Pancreas (tissue), 10 donors: ENCODE data around the gene DTNBP1. TPM values are rescaled to one million over a fixed set of nuclear protein-coding genes. Genes with fewer than 3 reads are reported as not detected.

Source experiments
- ATAC-seq, 4 donors: fragments of 200-7000 bp; cut with Tn5 transposase; one replicate each; pipeline versions ENCODE4 v1.8.0 to v1.9.1; 2020; ENCODE audit warnings: mild to moderate bottlenecking in 4 of 4, moderate library complexity in 4 of 4
- DNase-seq, 6 donors: peaks; one replicate each; pipeline ENCODE4 v3.0.0-alpha.2; 2020
- FAIRE-seq: peaks from 2 replicates; lab custom pipeline; 2012; peaks lifted over from hg19 to GRCh38; lab: Jason Lieb, UNC
- H3K27ac ChIP-seq, 4 donors: fragments of 200-600 bp; sonication (generic); 1 replicate in 3 of 4; 2 replicates in 1 of 4; pipeline versions ENCODE4 v1.5.0 to v1.8.0; 2020
- H3K27me3 ChIP-seq, 4 donors: fragments of 200-600 bp; one replicate each; pipeline ENCODE4 v1.8.0; 2021
- H3K36me3 ChIP-seq, 3 donors: fragments of 200-600 bp; sonication (generic) in 1 of 3; one replicate each; pipeline versions ENCODE4 v1.5.0 to v1.8.0; 2020 to 2021
- H3K4me1 ChIP-seq, 3 donors: fragments of 200-600 bp; one replicate each; pipeline ENCODE4 v1.8.0; 2021
- H3K4me3 ChIP-seq, 4 donors: fragments of 200-600 bp; sonication (generic) in 2 of 4; one replicate each; pipeline versions ENCODE4 v1.5.0 to v1.8.0; 2020 to 2021
- H3K9me3 ChIP-seq, 4 donors: fragments of 200-600 bp; one replicate each; pipeline ENCODE4 v1.8.0; 2021
- WGBS, 2 donors: extraction: QIAGEN DNeasy Blood & Tissue Kit; methylation state at CpG; one replicate each; pipeline ENCODE4 v1.1.7; 2013; 5-methylcytosine and 5-hydroxymethylcytosine counted together
- intact Hi-C, 3 donors: fragments of 100-400 bp; cut with DNase I; formaldehyde crosslinking; loops; one replicate each; pipeline versions ENCODE4 v1.11.1 to v1.14.2; 2022
- polyA plus RNA-seq, 2 donors: library from polyadenylated mRNA; stranded (reverse); fragments of 200-250 nt; gene quantifications; one replicate each; pipeline ENCODE4 v1.2.3, GENCODE V29; 2013
- total RNA-seq, 6 donors: library from RNA; stranded (reverse); fragmentation: NEBNext Ultra II Directional in 4 of 6; extraction: Animal tissue kit (Norgen Biotek cat#: 25700) in 4 of 6; gene quantifications; one replicate each; pipeline versions ENCODE4 v1.2.1 to v1.2.4, GENCODE V29; 2021 to 2023
- TF ChIP-seq, protein P1 (sequence below), 4 donors: fragments of 200-600 bp; sonication (generic) in 3 of 4; IDR thresholded peaks; one replicate each; pipeline versions ENCODE4 v1.5.0 to v1.8.0; 2021; ENCODE audit warnings: antibody characterized with exemption in 4 of 4
- donor health status: healthy with polysubstance abuse.
- donor health status: DM: no; HTN: no; CAD: no; lungs with moderate emphysema.
- donor health status: DM: no; HTN: no; CAD: no.
- donor health status: control.
- donor health status: control.
- donor health status: Bipolar disorder and iron deficiency.
- donor health status: DM: yes; HTN: yes; CAD: no.
- donor health status: DM: no; HTN: no; CAD: no.
- donor health status: DM: no; HTN: no; CAD: no.
- donor health status: DM: yes; HTN: yes; CAD: no.

The DTNBP1 gene
- total and polyA plus RNA-seq, 8 donors: 6.5 to 11.5 (median 8.0) TPM

DNA sequence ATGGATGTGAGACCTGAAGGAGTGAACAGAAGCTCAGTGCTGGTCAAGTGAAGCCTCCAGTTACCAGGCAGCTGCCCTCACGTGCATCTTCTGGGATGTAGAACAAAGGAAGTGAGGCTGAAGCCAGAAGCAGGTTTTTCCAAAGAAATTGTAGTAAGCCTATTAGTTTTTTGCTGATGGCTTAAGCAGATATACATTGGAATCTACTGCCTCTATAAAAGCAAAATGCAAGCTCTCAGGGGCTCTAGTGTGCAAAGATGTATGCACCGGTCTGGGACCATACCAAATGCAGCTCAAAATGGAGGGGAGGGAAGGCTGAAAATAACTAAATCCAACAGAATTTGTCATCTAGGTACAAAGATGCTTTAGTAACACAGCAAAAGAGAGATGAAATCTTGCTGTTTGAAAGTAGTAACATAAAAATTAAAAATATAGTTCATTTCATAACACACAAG, 77.0 kb downstream of the DTNBP1 start:
- ATAC-seq: no peak
- Histone ChIP-seq H3K27me3 (no peaks in the 10 kb centered on the region), H3K9me3 (no peaks in the 10 kb centered on the region), H3K36me3 (no peaks in the 10 kb centered on the region), H3K4me1 (no peaks in the 10 kb centered on the region), H3K27ac (no peak overlapping the region), H3K4me3 (no peak overlapping the region)
- TF ChIP-seq, protein P1, sequence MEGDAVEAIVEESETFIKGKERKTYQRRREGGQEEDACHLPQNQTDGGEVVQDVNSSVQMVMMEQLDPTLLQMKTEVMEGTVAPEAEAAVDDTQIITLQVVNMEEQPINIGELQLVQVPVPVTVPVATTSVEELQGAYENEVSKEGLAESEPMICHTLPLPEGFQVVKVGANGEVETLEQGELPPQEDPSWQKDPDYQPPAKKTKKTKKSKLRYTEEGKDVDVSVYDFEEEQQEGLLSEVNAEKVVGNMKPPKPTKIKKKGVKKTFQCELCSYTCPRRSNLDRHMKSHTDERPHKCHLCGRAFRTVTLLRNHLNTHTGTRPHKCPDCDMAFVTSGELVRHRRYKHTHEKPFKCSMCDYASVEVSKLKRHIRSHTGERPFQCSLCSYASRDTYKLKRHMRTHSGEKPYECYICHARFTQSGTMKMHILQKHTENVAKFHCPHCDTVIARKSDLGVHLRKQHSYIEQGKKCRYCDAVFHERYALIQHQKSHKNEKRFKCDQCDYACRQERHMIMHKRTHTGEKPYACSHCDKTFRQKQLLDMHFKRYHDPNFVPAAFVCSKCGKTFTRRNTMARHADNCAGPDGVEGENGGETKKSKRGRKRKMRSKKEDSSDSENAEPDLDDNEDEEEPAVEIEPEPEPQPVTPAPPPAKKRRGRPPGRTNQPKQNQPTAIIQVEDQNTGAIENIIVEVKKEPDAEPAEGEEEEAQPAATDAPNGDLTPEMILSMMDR (IDR thresholded peaks at IDR 0.05): no peak
- 93 to 100% methylated on average over 2 of the region's 2 CpGs for WGBS, 2 donors
- FAIRE-seq: no peak
- intact Hi-C loops: no loop called here
- DNase-seq: no peak

DNA sequence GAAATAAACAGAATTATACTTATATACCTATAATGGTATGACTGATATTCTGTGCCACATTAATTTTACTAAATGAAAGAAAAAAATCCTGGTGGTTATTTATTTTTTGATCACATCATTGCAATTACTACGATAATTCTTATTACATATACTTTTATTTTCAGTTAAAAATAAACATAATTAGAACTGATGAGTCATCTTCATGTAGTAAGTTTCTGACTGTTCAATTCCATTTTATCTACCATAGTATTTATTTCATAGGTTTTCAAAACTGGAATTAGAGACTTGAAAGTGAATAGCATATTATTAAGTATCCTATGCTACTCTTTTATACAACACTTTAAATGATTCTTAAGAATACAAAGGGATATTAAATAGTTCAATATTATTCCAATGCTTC, 80.3 kb downstream of the DTNBP1 start:
- no peak overlapping the region for H3K27ac ChIP-seq
- TF ChIP-seq, protein P1 (IDR thresholded peaks at IDR 0.05): no peak
- DNase-seq: no peak
- no peaks in the 10 kb centered on the region for H3K4me1 ChIP-seq
- FAIRE-seq: peak; percentile 39
- intact Hi-C loops: no loop called here
- H3K9me3 ChIP-seq: no peaks in the 10 kb centered on the region
- 83 to 93% methylated on average over 1 of the region's 1 CpG for WGBS, 2 donors
- H3K27me3 ChIP-seq: no peaks in the 10 kb centered on the region
- H3K36me3 ChIP-seq: no peaks in the 10 kb centered on the region
- ATAC-seq: no peak
- H3K4me3 ChIP-seq: no peak overlapping the region

GRCh38 chr6:15581751-15582150, 81.1 kb downstream of the DTNBP1 start:
- H3K36me3 ChIP-seq: no peaks in the 10 kb centered on the region
- intact Hi-C loops: no loop called here
- no peaks in the 10 kb centered on the region for H3K27me3 ChIP-seq
- TF ChIP-seq, protein P1 (IDR thresholded peaks at IDR 0.05): no peak
- H3K9me3 ChIP-seq: no peaks in the 10 kb centered on the region
- DNase-seq (no peak), FAIRE-seq (no peak), ATAC-seq (no peak)
- H3K4me1 ChIP-seq: no peaks in the 10 kb centered on the region
- WGBS, 2 donors: 97 to 98% methylated on average over 4 of the region's 4 CpGs
- no peak overlapping the region for H3K4me3 ChIP-seq
- no peak overlapping the region for H3K27ac ChIP-seq

DNA sequence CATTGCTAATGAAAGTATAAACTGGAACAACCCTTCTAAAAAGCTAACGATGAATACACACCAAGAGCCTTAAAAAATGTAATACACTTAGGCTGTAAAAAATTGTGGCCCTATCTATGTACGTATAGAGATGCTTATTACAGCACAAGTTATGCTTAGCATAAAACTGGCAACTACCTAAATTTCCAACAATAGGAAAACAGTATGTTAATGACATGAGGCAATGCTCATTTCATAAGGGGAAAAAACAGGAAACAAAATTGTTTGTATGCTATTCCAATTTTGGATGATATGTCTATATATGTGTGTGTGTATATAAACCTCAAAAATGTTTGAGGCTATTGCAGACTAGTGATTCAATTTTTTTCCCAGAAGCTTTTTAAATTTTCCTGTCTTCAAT, 82.5 kb downstream of the DTNBP1 start:
- H3K9me3 ChIP-seq: no peaks in the 10 kb centered on the region
- FAIRE-seq: no peak
- no peak for ATAC-seq
- H3K4me1 ChIP-seq: no peaks in the 10 kb centered on the region
- 88 to 93% methylated on average over 2 of the region's 2 CpGs for WGBS, 2 donors
- no peak overlapping the region for H3K4me3 ChIP-seq
- H3K27ac ChIP-seq: no peak overlapping the region
- TF ChIP-seq, protein P1 (IDR thresholded peaks at IDR 0.05): no peak
- H3K36me3 ChIP-seq: no peaks in the 10 kb centered on the region
- no peak for DNase-seq
- H3K27me3 ChIP-seq: no peaks in the 10 kb centered on the region
- intact Hi-C loops: no loop called here

- 80 to 83% methylated on average over 3 of the region's 3 CpGs for WGBS, 2 donors
- Histone ChIP-seq H3K9me3 (no peaks in the 10 kb centered on the region), H3K4me1 (no peaks in the 10 kb centered on the region), H3K27me3 (no peaks in the 10 kb centered on the region), H3K27ac (no peak overlapping the region), H3K36me3 (no peaks in the 10 kb centered on the region), H3K4me3 (no peak overlapping the region)
- DNase-seq (no peak), FAIRE-seq (no peak), ATAC-seq (no peak)
- intact Hi-C loops: no loop called here
- TF ChIP-seq, protein P1 (IDR thresholded peaks at IDR 0.05): no peak
Measured at GRCh38 chr6:15578716-15579391, 84.0 kb downstream of the DTNBP1 start.
